WI38 (cell line): Measurements from ENCODE around the gene OPALIN.

Source experiments
- H3K4me3 ChIP-seq: 2 replicates; pipeline ENCODE4 v1.5.1; 2011; ENCODE audit warnings: low read depth, mild to moderate bottlenecking, control low read depth, low read length
- CTCF ChIP-seq: IDR thresholded peaks from 2 replicates; pipeline ENCODE4 v1.5.1; 2012; ENCODE audit warnings: low read depth, mild to moderate bottlenecking, control low read depth, low read length

Gene OPALIN

DNA sequence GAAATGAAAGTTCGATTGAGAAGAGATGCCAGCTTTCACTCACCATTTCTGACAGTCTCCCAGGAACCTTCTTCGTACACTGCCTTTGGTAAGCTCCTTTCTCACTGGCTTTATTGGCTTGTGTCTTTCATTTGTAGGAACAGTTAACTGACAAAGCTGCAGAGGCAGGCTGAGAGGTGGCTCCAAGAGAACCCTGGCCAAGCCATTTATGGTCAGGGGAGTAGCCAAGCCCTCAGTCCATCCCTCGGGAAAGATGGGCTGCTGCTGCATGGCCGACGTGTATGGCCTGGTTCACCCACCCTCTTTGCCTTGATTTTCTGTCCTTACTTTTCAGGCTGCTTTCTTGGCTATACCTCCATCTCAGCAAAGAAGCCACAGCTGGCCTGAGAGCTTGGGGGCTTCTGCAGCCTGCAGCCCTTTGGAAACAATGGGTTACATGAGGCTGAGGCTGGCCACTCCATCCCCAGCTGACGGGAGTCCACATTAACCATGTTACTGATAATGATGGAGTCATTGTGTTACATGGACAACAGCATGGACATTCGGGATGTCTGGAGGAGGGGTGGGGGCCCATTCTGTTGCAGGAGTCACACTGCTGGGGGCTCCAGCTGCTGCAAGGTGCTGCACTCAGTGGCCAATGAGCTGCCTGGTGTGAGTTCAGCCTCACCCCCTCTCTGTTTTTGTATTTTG is at the start of gene OPALIN:
TSS of gene OPALIN (minus strand) at position 152 of the 690 bp plus-strand sequence. CDS start at position 46, 106 bp downstream.
- no peak within 1 kb of the TSS for H3K4me3 ChIP-seq
- no peak for TF ChIP-seq CTCF

DNA sequence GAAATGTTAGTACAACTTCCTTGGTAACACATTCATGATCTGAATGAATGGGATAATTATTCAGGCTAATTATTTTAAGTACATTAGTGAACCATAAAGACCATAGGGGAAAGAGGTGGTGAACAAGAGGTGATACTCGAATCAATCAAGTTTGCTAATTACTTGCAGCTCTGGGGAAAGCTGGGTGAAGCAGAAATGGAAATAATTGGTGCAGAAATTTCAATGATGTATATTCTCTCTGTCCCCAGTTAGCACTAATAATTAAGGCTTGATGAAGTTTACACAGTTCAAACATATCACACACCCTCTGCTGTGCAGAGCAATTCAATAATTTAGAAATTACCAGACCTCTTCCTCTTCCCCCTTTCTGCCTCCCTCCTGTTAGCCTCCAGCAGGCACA is 49.4 kb upstream of the OPALIN start:
- no peak for TF ChIP-seq CTCF
- no peak overlapping the region for H3K4me3 ChIP-seq

- no peak overlapping the region for H3K4me3 ChIP-seq
- TF ChIP-seq CTCF, result no peak
Observed at GRCh38 chr10:96407560-96408069, 48.8 kb upstream of the OPALIN start.

GRCh38 chr10:96406091-96406490 is 47.3 kb upstream of the OPALIN start:
- no peak for TF ChIP-seq CTCF

DNA sequence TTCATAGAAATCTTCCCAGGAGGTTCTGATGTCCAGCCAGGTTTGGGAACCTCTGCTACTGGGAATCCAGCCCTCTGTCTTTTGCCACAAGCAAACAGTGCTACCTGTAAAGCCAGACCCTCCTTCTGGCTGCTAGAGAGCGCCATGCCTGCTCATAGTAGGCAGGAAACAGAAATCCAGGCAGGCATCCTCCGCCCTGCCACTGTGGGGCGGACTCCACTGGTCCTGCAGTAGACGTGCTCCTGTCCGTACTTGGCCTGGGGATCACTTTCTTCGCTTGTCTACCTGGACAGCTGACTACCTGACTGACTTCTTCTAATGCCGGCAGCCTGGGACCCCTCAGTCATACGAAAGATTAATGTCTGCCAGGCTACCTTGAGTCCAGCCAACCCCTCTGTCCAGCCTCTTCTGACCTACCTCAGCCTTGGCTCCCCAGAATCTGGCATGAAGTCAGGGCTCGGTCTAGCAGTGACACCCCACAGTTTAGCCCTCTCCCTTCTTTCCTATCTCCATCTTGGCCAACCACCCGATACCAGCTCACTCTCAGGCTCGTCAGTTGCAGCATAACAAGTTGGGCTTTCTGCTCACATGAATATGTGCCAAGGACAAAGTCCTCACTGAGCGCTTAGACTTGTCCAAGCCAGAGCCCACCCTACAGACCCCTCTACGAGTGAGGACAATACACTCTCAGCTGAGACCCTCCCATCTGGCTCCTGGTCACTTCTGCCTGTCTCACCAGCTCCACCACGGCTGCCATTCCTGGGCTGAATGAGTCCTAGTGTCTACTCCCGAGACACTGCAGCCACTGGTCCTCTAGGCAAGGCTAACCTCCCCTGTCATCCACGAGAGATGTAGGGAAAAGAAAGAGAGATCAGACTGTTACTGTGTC is 43.9 kb upstream of the OPALIN start:
- TF ChIP-seq CTCF, result no peak
- H3K4me3 ChIP-seq, result no peak overlapping the region

More at GRCh38 chr10:96406091-96406490, 47.3 kb upstream of the OPALIN start:
- no peak overlapping the region for H3K4me3 ChIP-seq

- TF ChIP-seq CTCF, result no peak
- no peak overlapping the region for H3K4me3 ChIP-seq
Observed at GRCh38 chr10:96401036-96401435, 42.2 kb upstream of the OPALIN start.

GRCh38 chr10:96400465-96400864 is 41.7 kb upstream of the OPALIN start:
- no peak overlapping the region for H3K4me3 ChIP-seq
- no peak for TF ChIP-seq CTCF
